Neural cell (in vitro differentiated cells): ENCODE data around the gene AKT1. TPM values are rescaled to one million over a fixed set of nuclear protein-coding genes. Genes with fewer than 3 reads are reported as not detected.

Experiments used
- H2AFZ ChIP-seq: fragments of 200-600, 300-800 bp; sonication (generic), shearing (Covaris generic); 2 replicates; pipeline ENCODE4 v1.6.0; 2014; ENCODE audit warnings: low read depth, mild to moderate bottlenecking, antibody characterized with exemption, low read length, moderate library complexity
- H3F3A ChIP-seq: fragments of 200-600 bp; shearing (Covaris generic); 2 replicates; pipeline ENCODE4 v1.6.1; 2016; ENCODE audit warnings: mild to moderate bottlenecking, moderate library complexity, mixed read lengths, antibody characterized with exemption, low read length; ENCODE audit not compliant: insufficient read depth, poor library complexity, severe bottlenecking
- H3K27ac ChIP-seq: fragments of 200-600, 300-800 bp; sonication (generic), shearing (Covaris generic); 2 replicates; pipeline ENCODE4 v1.5.1; 2014; ENCODE audit warnings: mild to moderate bottlenecking, low read length, moderate library complexity
- H3K27me3 ChIP-seq: fragments of 300-800, 200-600 bp; sonication (generic), shearing (Covaris generic); 2 replicates; pipeline ENCODE4 v1.6.0; 2014; ENCODE audit warnings: mild to moderate bottlenecking, low read depth, low read length, moderate library complexity; ENCODE audit not compliant: insufficient read depth
- H3K36me3 ChIP-seq: fragments of 300-800, 200-600 bp; sonication (generic), shearing (Covaris generic); 2 replicates; pipeline ENCODE4 v1.5.1; 2014; ENCODE audit warnings: mild to moderate bottlenecking, antibody characterized with exemption, low read length, moderate library complexity; ENCODE audit not compliant: insufficient read depth
- H3K4me2 ChIP-seq: fragments of 300-800, 200-600 bp; sonication (generic), shearing (Covaris generic); 2 replicates; pipeline ENCODE4 v1.6.0; 2014; ENCODE audit warnings: mild to moderate bottlenecking, low read length
- H3K4me3 ChIP-seq: fragments of 300-800, 200-600 bp; sonication (generic), shearing (Covaris generic); 2 replicates; pipeline ENCODE4 v1.5.1; 2014; ENCODE audit warnings: mild to moderate bottlenecking, low read length, moderate library complexity
- H3K79me2 ChIP-seq: fragments of 200-600 bp; shearing (Covaris generic); replicated peaks from 2 replicates; pipeline ENCODE4 v1.6.0; 2014; ENCODE audit warnings: mild to moderate bottlenecking, low read length, moderate library complexity; ENCODE audit not compliant: insufficient read depth
- H3K9ac ChIP-seq: fragments of 300-800, 200-600 bp; sonication (generic), shearing (Covaris generic); 2 replicates; pipeline ENCODE4 v1.6.1; 2016; ENCODE audit warnings: mild to moderate bottlenecking, low read length, mixed read lengths
- H3K9me2 ChIP-seq: fragments of 200-600 bp; shearing (Covaris generic); 2 replicates; pipeline ENCODE4 v1.6.1; 2016; ENCODE audit warnings: mild to moderate bottlenecking, low read length, mixed read lengths; ENCODE audit not compliant: insufficient read depth
- H3K9me3 ChIP-seq: fragments of 200-600, 300-800 bp; sonication (generic), shearing (Covaris generic); 2 replicates; pipeline ENCODE4 v1.6.1; 2016; ENCODE audit warnings: mild to moderate bottlenecking, mixed run types, low read length, moderate library complexity, mixed read lengths
- H4K20me1 ChIP-seq: fragments of 200-600 bp; shearing (Covaris generic); 2 replicates; pipeline ENCODE4 v1.6.1; 2016; ENCODE audit warnings: mild to moderate bottlenecking, mixed run types; ENCODE audit not compliant: insufficient read depth
- EP300 ChIP-seq: fragments of 450-650 bp; conservative IDR thresholded peaks from 2 replicates; pipeline ENCODE4 v1.6.1; 2014; ENCODE audit warnings: antibody characterized with exemption, mild to moderate bottlenecking, moderate library complexity; ENCODE audit not compliant: poor library complexity, severe bottlenecking
- EZH2 ChIP-seq: fragments of 200-600, 300-800 bp; shearing (Covaris generic), sonication (generic); IDR thresholded peaks from 2 replicates; pipeline ENCODE4 v1.6.1; 2014; ENCODE audit warnings: antibody characterized with exemption, low read length, borderline replicate concordance, mild to moderate bottlenecking; ENCODE audit not compliant: insufficient read depth, poor library complexity, severe bottlenecking
- MXI1 ChIP-seq: fragments of 450-650 bp; conservative IDR thresholded peaks from 2 replicates; pipeline ENCODE4 v1.6.1; 2014; ENCODE audit warnings: antibody characterized with exemption, mild to moderate bottlenecking; ENCODE audit not compliant: poor library complexity, severe bottlenecking
- POLR2AphosphoS5 ChIP-seq: IDR thresholded peaks from 2 replicates; pipeline ENCODE4 v1.6.1; 2012
- RAD21 ChIP-seq: fragments of 450-650 bp; conservative IDR thresholded peaks from 2 replicates; pipeline ENCODE4 v1.6.1; 2014; ENCODE audit warnings: antibody characterized with exemption, mild to moderate bottlenecking, moderate library complexity
- SMC3 ChIP-seq: fragments of 450-650 bp; conservative IDR thresholded peaks from 2 replicates; pipeline ENCODE4 v1.6.1; 2014; ENCODE audit warnings: antibody characterized with exemption, mild to moderate bottlenecking, moderate library complexity; ENCODE audit not compliant: poor library complexity
- TAF1 ChIP-seq: IDR thresholded peaks from 2 replicates; pipeline ENCODE4 v1.6.1; 2012; ENCODE audit warnings: low read depth
- polyA plus RNA-seq: library from polyadenylated mRNA; depleted of rRNA; stranded (reverse); fragments of >200 nt; gene quantifications from 2 replicates; pipeline ENCODE4 v1.2.3, GENCODE V29; 2014
- TF ChIP-seq, protein P1 (sequence below): IDR thresholded peaks from 2 replicates; pipeline ENCODE4 v1.6.1; 2012; ENCODE audit warnings: borderline replicate concordance
- TF ChIP-seq, protein P2 (sequence below): fragments of 450-650 bp; IDR thresholded peaks from 2 replicates; pipeline ENCODE4 v1.5.1; 2014; ENCODE audit warnings: antibody characterized with exemption, mild to moderate bottlenecking, moderate library complexity; ENCODE audit not compliant: poor library complexity, severe bottlenecking

AKT1 gene
- polyA plus RNA-seq, 1 donor from 2014 or later = 159 TPM

DNA sequence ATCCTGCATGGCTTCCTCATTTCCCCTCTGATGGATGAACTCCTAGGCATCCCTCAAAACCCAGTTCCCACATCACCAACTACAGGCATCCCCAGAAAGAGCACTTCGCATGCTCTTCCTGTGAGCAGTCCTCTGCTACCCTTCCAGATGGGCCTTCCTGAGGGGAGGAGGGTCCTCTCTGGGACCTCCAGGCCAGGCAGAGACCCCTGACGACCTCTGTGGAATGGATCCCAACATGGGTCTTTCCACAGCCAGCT lies 1.9 kb downstream of the AKT1 start:
- H3K79me2 ChIP-seq = peaks cover 23% of the 10 kb centered on the region
- H3K4me2 ChIP-seq = peak overlapping the region; percentile 79
- no peak overlapping the region for H2AFZ ChIP-seq
- H3K9ac ChIP-seq = no peak overlapping the region
- no peaks in the 10 kb centered on the region for H3K9me2 ChIP-seq
- no peaks in the 10 kb centered on the region for H4K20me1 ChIP-seq
- TF ChIP-seq MXI1 (no peak), EP300 (no peak), EZH2 (no peak), SMC3 (no peak), TAF1 (no peak), RAD21 (no peak), POLR2AphosphoS5 (no peak)
- TF ChIP-seq, protein P1, sequence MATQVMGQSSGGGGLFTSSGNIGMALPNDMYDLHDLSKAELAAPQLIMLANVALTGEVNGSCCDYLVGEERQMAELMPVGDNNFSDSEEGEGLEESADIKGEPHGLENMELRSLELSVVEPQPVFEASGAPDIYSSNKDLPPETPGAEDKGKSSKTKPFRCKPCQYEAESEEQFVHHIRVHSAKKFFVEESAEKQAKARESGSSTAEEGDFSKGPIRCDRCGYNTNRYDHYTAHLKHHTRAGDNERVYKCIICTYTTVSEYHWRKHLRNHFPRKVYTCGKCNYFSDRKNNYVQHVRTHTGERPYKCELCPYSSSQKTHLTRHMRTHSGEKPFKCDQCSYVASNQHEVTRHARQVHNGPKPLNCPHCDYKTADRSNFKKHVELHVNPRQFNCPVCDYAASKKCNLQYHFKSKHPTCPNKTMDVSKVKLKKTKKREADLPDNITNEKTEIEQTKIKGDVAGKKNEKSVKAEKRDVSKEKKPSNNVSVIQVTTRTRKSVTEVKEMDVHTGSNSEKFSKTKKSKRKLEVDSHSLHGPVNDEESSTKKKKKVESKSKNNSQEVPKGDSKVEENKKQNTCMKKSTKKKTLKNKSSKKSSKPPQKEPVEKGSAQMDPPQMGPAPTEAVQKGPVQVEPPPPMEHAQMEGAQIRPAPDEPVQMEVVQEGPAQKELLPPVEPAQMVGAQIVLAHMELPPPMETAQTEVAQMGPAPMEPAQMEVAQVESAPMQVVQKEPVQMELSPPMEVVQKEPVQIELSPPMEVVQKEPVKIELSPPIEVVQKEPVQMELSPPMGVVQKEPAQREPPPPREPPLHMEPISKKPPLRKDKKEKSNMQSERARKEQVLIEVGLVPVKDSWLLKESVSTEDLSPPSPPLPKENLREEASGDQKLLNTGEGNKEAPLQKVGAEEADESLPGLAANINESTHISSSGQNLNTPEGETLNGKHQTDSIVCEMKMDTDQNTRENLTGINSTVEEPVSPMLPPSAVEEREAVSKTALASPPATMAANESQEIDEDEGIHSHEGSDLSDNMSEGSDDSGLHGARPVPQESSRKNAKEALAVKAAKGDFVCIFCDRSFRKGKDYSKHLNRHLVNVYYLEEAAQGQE = no peak
- TF ChIP-seq, protein P2, sequence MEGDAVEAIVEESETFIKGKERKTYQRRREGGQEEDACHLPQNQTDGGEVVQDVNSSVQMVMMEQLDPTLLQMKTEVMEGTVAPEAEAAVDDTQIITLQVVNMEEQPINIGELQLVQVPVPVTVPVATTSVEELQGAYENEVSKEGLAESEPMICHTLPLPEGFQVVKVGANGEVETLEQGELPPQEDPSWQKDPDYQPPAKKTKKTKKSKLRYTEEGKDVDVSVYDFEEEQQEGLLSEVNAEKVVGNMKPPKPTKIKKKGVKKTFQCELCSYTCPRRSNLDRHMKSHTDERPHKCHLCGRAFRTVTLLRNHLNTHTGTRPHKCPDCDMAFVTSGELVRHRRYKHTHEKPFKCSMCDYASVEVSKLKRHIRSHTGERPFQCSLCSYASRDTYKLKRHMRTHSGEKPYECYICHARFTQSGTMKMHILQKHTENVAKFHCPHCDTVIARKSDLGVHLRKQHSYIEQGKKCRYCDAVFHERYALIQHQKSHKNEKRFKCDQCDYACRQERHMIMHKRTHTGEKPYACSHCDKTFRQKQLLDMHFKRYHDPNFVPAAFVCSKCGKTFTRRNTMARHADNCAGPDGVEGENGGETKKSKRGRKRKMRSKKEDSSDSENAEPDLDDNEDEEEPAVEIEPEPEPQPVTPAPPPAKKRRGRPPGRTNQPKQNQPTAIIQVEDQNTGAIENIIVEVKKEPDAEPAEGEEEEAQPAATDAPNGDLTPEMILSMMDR = no peak
- no peaks in the 10 kb centered on the region for H3K36me3 ChIP-seq
- no peak overlapping the region for H3K27ac ChIP-seq
- peak overlapping the region; percentile 89 for H3K4me3 ChIP-seq
- no peaks in the 10 kb centered on the region for H3F3A ChIP-seq
- no peaks in the 10 kb centered on the region for H3K9me3 ChIP-seq
- H3K27me3 ChIP-seq = peaks cover 15% of the 10 kb centered on the region

DNA sequence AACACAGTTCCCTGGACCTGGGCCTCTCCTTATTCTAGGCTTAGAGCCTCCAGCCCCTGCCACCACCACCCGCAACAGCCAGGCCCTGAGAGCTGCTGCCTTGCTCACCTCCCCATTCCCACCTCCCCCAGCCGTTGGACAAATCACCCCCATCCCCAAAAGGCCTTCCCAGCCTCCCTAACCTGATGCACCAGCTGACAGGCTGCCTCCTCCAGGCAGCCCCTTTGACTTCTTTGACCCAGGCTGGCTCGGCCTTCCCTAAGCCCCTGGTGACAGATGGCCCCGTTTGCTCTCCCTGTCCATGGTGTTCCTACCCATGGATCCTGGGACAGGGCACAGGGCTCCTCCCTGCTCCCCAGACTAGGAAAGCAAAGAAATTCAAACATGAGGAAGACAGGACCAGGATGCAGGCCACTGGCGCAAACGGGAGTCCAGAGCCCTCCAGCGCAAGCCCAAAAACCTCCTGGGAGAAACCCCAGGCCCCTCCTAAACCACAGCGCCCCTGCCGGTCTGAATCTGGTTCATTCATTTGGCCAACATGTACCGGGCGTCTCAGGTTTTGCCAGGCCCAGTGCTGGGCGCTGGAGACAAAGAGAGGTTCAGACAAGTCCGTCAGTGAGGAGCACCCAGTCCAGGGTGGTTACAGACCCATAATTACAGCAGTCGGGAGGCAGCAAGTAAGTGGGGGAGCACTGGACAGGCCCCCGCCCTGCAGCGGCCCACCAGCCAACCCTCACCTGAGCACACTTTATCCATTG lies 2.4 kb downstream of the AKT1 start:
- Histone ChIP-seq H3K4me3 (peak overlapping the region; percentile 89), H3K9ac (peak overlapping the region; percentile 26)
- TF ChIP-seq POLR2AphosphoS5 (no peak), EZH2 (no peak), EP300 (no peak), MXI1 (no peak), TAF1 (no peak), RAD21 (no peak), SMC3 (no peak)
- TF ChIP-seq, protein P1 = no peak
- TF ChIP-seq, protein P2 = peak; percentile 6

More for the DNA sequence above, 2.4 kb downstream of the AKT1 start:
- H4K20me1 ChIP-seq = no peaks in the 10 kb centered on the region
- H3K27me3 ChIP-seq = peaks cover 10% of the 10 kb centered on the region
- no peaks in the 10 kb centered on the region for H3F3A ChIP-seq
- no peak overlapping the region for H3K27ac ChIP-seq
- no peaks in the 10 kb centered on the region for H3K9me2 ChIP-seq
- H3K79me2 ChIP-seq = peaks cover 23% of the 10 kb centered on the region
- no peaks in the 10 kb centered on the region for H3K9me3 ChIP-seq
- H2AFZ ChIP-seq = no peak overlapping the region
- H3K4me2 ChIP-seq = no peak overlapping the region
- H3K36me3 ChIP-seq = no peaks in the 10 kb centered on the region
